ENCODE data around the gene RFNG. TPM values are rescaled to one million over a fixed set of nuclear protein-coding genes. Genes with fewer than 3 reads are reported as not detected.

RFNG gene
- polyA plus RNA-seq, 3 donors = 28.5 to 57.8 (median 47.2) TPM

- DNase-seq (ENCODE audit: extremely low read depth in 1 of 11, low read depth in 9 of 11, low spot score in 4 of 11) = no peak
Observed at GRCh38 chr17:82083009-82083408, 31.4 kb upstream of the RFNG start.

DNA sequence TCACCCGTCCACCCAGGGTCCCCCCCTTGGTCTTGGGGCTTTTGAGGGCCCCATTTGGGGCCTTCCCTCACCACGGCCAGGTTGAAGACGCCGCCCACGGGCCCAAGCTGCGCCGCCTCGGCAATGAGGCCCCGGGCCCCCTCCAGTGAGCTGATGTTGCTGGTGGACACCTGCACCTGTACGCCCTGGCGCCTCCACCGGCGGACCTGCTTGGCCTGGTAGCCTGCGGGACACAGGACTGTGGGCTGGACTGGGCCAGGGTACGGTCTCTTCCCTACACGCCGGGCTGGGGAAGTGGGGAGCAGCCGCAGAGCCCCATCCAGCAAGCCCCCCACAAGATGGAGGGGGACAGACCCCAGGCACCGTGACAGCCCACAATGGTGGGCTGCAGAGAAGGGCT, 30.8 kb upstream of the RFNG start:
- no peak for DNase-seq (ENCODE audit: extremely low read depth in 1 of 11, low read depth in 9 of 11, low spot score in 4 of 11)

DNA sequence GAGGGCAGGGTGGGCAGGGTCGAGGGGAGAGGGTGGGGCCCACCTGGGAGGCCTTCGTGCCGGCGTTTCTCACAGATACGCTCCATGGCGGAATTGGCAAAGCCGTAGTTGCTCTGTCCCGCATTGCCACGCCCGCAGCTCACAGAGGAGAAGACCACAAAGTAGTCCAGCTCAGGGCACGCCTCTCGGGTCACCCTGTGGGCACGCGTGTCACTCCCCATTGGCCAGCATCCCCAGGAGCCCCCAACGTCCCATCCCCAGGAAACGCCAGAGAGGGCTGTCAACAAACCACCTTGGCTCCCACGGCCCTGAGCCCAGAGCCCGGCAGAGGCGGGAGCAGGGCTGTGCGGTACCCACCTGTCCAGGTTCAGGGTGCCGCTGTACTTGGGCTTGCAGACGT, 30.4 kb upstream of the RFNG start:
- DNase-seq (ENCODE audit: extremely low read depth in 1 of 11, low read depth in 9 of 11, low spot score in 4 of 11) = no peak

DNA sequence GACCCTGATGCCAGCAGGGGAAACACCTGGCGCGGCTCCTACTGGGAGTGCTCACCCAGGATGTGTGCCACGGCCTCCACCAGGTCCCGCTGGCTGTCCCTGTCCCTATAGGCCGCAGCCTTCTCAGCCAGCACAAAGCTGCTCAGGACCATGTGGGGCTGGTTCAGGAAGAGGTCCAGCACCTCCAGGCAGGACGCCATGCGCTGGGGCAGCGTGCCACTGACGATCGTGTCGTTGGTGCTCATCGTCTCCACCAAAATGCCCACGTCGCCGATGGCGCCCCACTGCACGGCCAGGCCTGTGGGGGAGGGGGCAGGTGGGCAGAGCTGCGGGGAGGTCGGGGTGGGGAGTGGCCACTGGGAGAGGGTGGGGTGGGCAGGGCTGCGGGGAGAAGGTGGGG, 29.9 kb upstream of the RFNG start:
- no peak for DNase-seq (ENCODE audit: extremely low read depth in 1 of 11, low read depth in 9 of 11, low spot score in 4 of 11)

GRCh38 chr17:82080789-82081464, 29.3 kb upstream of the RFNG start:
- DNase-seq (ENCODE audit: extremely low read depth in 1 of 11, low read depth in 9 of 11, low spot score in 4 of 11) = no peak

- DNase-seq (ENCODE audit: extremely low read depth in 1 of 11, low read depth in 9 of 11, low spot score in 4 of 11) = no peak
Observed at GRCh38 chr17:82080048-82080788, 28.6 kb upstream of the RFNG start.

DNA sequence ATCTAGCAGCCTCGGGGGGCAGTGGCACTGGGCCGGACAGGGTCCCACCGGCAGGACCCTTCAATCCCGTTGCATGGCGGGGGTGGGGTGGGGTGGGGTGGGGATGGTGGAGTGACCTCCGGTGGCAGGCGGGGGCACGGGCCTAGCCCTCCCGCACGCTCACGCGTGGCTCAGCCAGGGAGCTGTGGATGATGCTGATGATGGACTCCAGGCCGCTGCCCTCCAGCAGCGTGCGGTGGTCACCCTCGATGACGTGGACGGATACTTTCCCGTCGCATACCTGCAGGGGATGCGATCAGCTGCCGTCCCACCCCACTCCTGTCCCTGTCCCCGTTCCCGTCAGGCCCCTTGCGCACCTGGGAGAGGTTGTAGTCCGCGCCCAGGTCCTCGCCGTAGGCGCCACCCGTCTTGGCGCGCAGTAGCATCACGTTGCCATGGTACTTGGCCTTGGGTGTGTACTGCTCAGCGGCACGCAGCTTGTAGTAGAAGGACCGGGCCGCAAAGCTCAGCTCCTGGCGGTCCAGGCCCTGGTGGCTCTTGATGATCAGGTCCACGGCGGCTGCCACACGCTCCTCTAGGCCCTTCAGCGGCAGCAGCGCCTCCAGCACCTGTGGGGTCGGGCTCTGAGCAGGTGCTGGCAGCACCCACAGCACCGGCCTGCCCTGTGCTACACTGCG, 27.5 kb upstream of the RFNG start:
- DNase-seq (ENCODE audit: extremely low read depth in 1 of 11, low read depth in 9 of 11, low spot score in 4 of 11) = no peak

DNA sequence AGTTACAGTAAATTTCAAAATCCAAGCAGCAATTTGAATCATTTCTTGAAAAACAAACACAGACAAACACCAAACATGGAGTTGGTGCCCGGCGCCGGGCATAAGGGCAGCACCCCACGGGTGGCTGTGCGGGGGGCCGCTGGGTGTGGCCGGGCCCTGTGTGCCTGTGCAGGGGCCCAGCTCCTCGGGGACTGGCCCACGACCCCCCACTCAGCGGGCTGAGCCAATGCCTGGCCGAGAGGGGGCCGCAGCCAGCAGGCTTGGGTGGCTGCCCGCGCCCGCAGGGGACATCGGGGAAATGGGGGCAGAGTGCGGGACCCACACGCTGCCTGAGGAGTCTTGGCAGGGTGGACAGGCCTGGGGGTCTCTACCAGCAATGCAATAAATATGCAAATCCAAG, 26.8 kb upstream of the RFNG start:
- no peak for DNase-seq (ENCODE audit: extremely low read depth in 1 of 11, low read depth in 9 of 11, low spot score in 4 of 11)

- DNase-seq (ENCODE audit: extremely low read depth in 1 of 11, low read depth in 9 of 11, low spot score in 4 of 11) = no peak
Observed at GRCh38 chr17:82077617-82078358, 26.2 kb upstream of the RFNG start.

DNA sequence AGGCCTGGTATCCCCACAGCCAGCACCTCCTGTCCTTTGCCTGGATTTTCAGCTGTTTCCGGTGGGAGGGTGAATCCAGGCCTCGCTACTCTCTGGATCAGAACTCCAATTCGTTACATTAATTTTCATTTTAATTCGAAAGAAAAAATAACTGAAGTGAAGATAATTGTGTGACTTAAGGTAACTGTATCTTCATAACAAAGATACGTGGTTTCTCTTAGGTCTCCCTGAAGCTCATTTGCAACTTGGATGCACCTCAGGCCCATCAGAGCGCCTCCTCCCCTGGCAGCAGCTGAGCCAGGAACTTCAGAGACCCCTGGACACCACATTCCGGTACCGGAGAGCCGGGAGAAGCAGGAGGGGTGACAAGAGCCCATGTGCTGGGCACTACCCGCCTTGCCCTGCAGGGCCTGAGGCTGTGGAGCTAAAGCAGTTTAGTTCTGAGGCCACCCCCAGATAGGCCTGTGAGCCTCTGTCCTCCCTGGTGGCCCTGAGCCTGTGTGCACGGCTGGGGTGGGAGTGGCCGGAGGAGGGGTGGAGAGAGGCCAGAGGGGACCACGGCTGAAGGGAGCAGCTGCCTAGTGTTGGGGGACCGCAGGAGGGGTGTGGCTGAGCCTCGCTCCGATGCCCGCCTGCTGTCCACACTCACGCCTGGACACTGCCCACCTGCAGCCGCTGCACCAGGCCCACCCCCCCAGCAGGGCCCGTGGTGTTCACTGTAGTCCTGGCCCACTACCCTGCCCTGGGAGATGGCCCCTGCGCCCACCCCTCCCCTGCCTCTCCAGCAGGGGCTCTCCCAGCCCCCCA, 25.4 kb upstream of the RFNG start:
- no peak for DNase-seq (ENCODE audit: extremely low read depth in 1 of 11, low read depth in 9 of 11, low spot score in 4 of 11)

- DNase-seq (ENCODE audit: extremely low read depth in 1 of 11, low read depth in 9 of 11, low spot score in 4 of 11) = no peak
Observed at GRCh38 chr17:82076018-82076784, 24.6 kb upstream of the RFNG start.

DNA sequence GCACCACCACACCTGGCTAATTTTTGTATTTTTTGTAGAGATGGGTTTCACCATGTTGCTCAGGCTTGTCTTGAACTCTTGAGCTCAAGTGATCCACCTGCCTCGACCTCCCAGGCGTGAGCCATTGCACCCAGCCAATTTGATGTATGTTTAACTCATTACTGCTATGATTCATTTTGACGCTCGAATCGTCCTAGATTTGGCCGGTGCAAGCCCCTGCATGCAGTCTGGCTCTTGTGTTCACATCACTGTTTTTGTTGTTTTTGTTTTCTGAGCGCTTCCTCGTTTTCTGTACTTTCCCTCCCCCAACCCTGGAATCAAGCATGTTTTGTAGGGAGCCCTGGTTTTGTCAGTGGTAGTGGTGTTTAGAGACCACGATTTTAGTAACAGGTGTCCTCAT, 21.8 kb upstream of the RFNG start:
- no peak for DNase-seq (ENCODE audit: extremely low read depth in 1 of 11, low read depth in 9 of 11, low spot score in 4 of 11)

- DNase-seq (ENCODE audit: extremely low read depth in 1 of 11, low read depth in 9 of 11, low spot score in 4 of 11) = no peak
Observed at GRCh38 chr17:82072827-82073226, 21.2 kb upstream of the RFNG start.

DNA sequence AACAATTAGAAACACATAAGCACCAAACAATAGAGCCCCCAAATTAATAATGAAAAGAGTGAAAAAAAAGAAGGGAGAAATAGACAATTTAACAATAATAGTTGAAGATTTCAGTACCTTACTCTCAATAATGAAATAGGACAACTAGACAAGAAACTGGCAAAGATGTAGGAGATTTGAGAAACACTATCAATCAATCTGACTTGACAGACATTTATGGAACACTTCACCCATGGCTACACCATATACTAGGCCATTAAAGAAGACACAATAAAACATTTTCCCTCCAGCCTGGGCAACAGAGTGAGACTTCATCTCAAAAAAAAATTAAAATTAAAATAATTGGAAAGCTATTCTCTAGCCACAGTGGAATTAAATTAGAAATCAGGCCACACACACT, 19.0 kb upstream of the RFNG start:
- DNase-seq (ENCODE audit: extremely low read depth in 1 of 11, low read depth in 9 of 11, low spot score in 4 of 11) = no peak

- peak in 6 of 11 donors; percentile 11 to 57 (median 44) for DNase-seq (ENCODE audit: extremely low read depth in 1 of 11, low read depth in 9 of 11, low spot score in 4 of 11)
Observed at GRCh38 chr17:82065638-82066303, 14.2 kb upstream of the RFNG start, which contains the start of gene DUS1L. DUS1L (minus strand) TSS chr17:82065804; CDS start chr17:82065059, 745 bp downstream.

- no peak for DNase-seq (ENCODE audit: extremely low read depth in 1 of 11, low read depth in 9 of 11, low spot score in 4 of 11)
Observed at GRCh38 chr17:82065193-82065637, 13.6 kb upstream of the RFNG start.

- no peak for DNase-seq (ENCODE audit: extremely low read depth in 1 of 11, low read depth in 9 of 11, low spot score in 4 of 11)
Observed at GRCh38 chr17:82064433-82065192, 13.0 kb upstream of the RFNG start.

All from renal cortex interstitium (tissue), 11 donors.